Thyroid gland (tissue), 4 donors: Measurements from ENCODE around the gene ADAMTS12.

Experiments used
- CTCF ChIP-seq, 6 experiments: fragments of 200-600 bp in 3 of 6; fragments of 450-650 bp in 3 of 6; sonication (generic) in 3 of 6; IDR thresholded peaks; one replicate each; pipeline ENCODE4 v1.5.1; 2016 to 2019; ENCODE audit warnings: antibody characterized with exemption in 6 of 6, mild to moderate bottlenecking in 2 of 6, inconsistent platforms in 1 of 6, moderate library complexity in 1 of 6
- POLR2A ChIP-seq, 2 donors: fragments of 450-650 bp; IDR thresholded peaks; one replicate each; pipeline ENCODE4 v1.6.1; 2017; ENCODE audit warnings: antibody characterized with exemption in 2 of 2, mild to moderate bottlenecking in 2 of 2, moderate library complexity in 1 of 2

- TF ChIP-seq CTCF (IDR thresholded peaks at IDR 0.05), result no peak
- no peak for TF ChIP-seq POLR2A (IDR thresholded peaks at IDR 0.05)
Measured at GRCh38 chr5:33537240-33537639, 354.6 kb downstream of the ADAMTS12 start.
